ENCODE data around the gene DSG1. TPM values are rescaled to one million over a fixed set of nuclear protein-coding genes. Genes with fewer than 3 reads are reported as not detected.

The DSG1 gene
- total RNA-seq, 1 donor from 2014 or later = not detected

GRCh38 chr18:31380912-31381311 is 63.0 kb downstream of the DSG1 start:
- H3K4me1 Mint-ChIP-seq (ENCODE audit: unreplicated experiment) = peaks cover 2% of the 10 kb centered on the region
- no peaks in the 10 kb centered on the region for H3K9me3 Mint-ChIP-seq (ENCODE audit: unreplicated experiment)
- no peak for TF ChIP-seq CTCF (IDR thresholded peaks at IDR 0.05)
- no peaks in the 10 kb centered on the region for H3K36me3 Mint-ChIP-seq (ENCODE audit: unreplicated experiment)
- DNase-seq (ENCODE audit: extremely low spot score, unreplicated experiment) = no peak
- H3K27me3 Mint-ChIP-seq (ENCODE audit: unreplicated experiment) = peaks cover 44% of the 10 kb centered on the region
- no peak overlapping the region for H3K27ac Mint-ChIP-seq (ENCODE audit: unreplicated experiment)
- H3K4me3 Mint-ChIP-seq (ENCODE audit: unreplicated experiment) = no peak overlapping the region

- Mint-ChIP-seq H3K36me3 (ENCODE audit: unreplicated experiment) (no peaks in the 10 kb centered on the region), H3K9me3 (ENCODE audit: unreplicated experiment) (no peaks in the 10 kb centered on the region), H3K4me3 (ENCODE audit: unreplicated experiment) (no peak overlapping the region), H3K4me1 (ENCODE audit: unreplicated experiment) (peaks cover 2% of the 10 kb centered on the region), H3K27ac (ENCODE audit: unreplicated experiment) (no peak overlapping the region), H3K27me3 (ENCODE audit: unreplicated experiment) (peaks cover 48% of the 10 kb centered on the region)
- no peak for DNase-seq (ENCODE audit: extremely low spot score, unreplicated experiment)
- no peak for TF ChIP-seq CTCF (IDR thresholded peaks at IDR 0.05)
Observed at GRCh38 chr18:31382107-31382506, 64.1 kb downstream of the DSG1 start.

- no peak for TF ChIP-seq CTCF (IDR thresholded peaks at IDR 0.05)
- Mint-ChIP-seq H3K27ac (ENCODE audit: unreplicated experiment) (no peak overlapping the region), H3K4me3 (ENCODE audit: unreplicated experiment) (no peak overlapping the region), H3K36me3 (ENCODE audit: unreplicated experiment) (no peaks in the 10 kb centered on the region), H3K27me3 (ENCODE audit: unreplicated experiment) (peaks cover 55% of the 10 kb centered on the region), H3K9me3 (ENCODE audit: unreplicated experiment) (no peaks in the 10 kb centered on the region), H3K4me1 (ENCODE audit: unreplicated experiment) (no peaks in the 10 kb centered on the region)
- DNase-seq (ENCODE audit: extremely low spot score, unreplicated experiment) = no peak
Observed at GRCh38 chr18:31386741-31387140, 68.8 kb downstream of the DSG1 start.

- Mint-ChIP-seq H3K4me3 (ENCODE audit: unreplicated experiment) (no peak overlapping the region), H3K36me3 (ENCODE audit: unreplicated experiment) (no peaks in the 10 kb centered on the region), H3K27me3 (ENCODE audit: unreplicated experiment) (peaks cover 41% of the 10 kb centered on the region), H3K9me3 (ENCODE audit: unreplicated experiment) (no peaks in the 10 kb centered on the region), H3K4me1 (ENCODE audit: unreplicated experiment) (no peaks in the 10 kb centered on the region), H3K27ac (ENCODE audit: unreplicated experiment) (no peak overlapping the region)
- DNase-seq (ENCODE audit: extremely low spot score, unreplicated experiment) = no peak
- TF ChIP-seq CTCF (IDR thresholded peaks at IDR 0.05) = no peak
Observed at GRCh38 chr18:31393286-31393685, 75.3 kb downstream of the DSG1 start.

GRCh38 chr18:31396796-31397612 is 79.0 kb downstream of the DSG1 start:
- H3K4me1 Mint-ChIP-seq (ENCODE audit: unreplicated experiment) = no peaks in the 10 kb centered on the region

More at GRCh38 chr18:31396796-31397612, 79.0 kb downstream of the DSG1 start:
- no peak for TF ChIP-seq CTCF (IDR thresholded peaks at IDR 0.05)
- H3K27ac Mint-ChIP-seq (ENCODE audit: unreplicated experiment) = no peak overlapping the region
- peaks cover 44% of the 10 kb centered on the region for H3K27me3 Mint-ChIP-seq (ENCODE audit: unreplicated experiment)
- H3K4me3 Mint-ChIP-seq (ENCODE audit: unreplicated experiment) = no peak overlapping the region
- DNase-seq (ENCODE audit: extremely low spot score, unreplicated experiment) = no peak
- no peaks in the 10 kb centered on the region for H3K36me3 Mint-ChIP-seq (ENCODE audit: unreplicated experiment)
- H3K9me3 Mint-ChIP-seq (ENCODE audit: unreplicated experiment) = no peaks in the 10 kb centered on the region
